ENCODE measurements around the gene OR8U1. TPM values are rescaled to one million over a fixed set of nuclear protein-coding genes. Genes with fewer than 3 reads are reported as not detected.
A peak's percentile ranks its signal among the peaks of the same experiment; 100 is the strongest.

OR8U1 gene
- total and polyA plus RNA-seq, 2 donors from 2014 or later = not detected

- H3K9me3 ChIP-seq (ENCODE audit: control insufficient read depth in 2 of 3, insufficient read depth in 1 of 3, low read length in 3 of 3) = no peaks in the 10 kb centered on the region
- no peaks in the 10 kb centered on the region for H3K4me1 ChIP-seq (ENCODE audit: control insufficient read depth in 2 of 3, insufficient read depth in 2 of 3, low read depth in 1 of 3, low read length in 3 of 3)
- no peaks in the 10 kb centered on the region for H3K27me3 ChIP-seq (ENCODE audit: control insufficient read depth, insufficient read depth, low read length)
- H3K9ac ChIP-seq (ENCODE audit: low read length in 3 of 3) = no peak overlapping the region
- H3K27ac ChIP-seq (ENCODE audit: low read depth in 2 of 2, low read length in 2 of 2) = no peak overlapping the region
- DNase-seq (no peak), FAIRE-seq (no peak)
- intact Hi-C loops (cut with DNase I) = no loop called here
- H3K36me3 ChIP-seq (ENCODE audit: control insufficient read depth in 2 of 3, insufficient read depth in 3 of 3, low read length in 3 of 3) = no peaks in the 10 kb centered on the region
- no peak for TF ChIP-seq CTCF (IDR thresholded peaks at IDR 0.05; ENCODE audit: borderline replicate concordance, extremely low read depth, insufficient read depth)
- no peak overlapping the region for H3K4me3 ChIP-seq (ENCODE audit: low read length in 3 of 3)
These were observed 35.1 kb upstream of the OR8U1 start for GRCh38 chr11:56340289-56340688.

- H3K27ac ChIP-seq (ENCODE audit: low read depth in 2 of 2, low read length in 2 of 2) = no peak within 1 kb of the TSS
- no peaks in the 10 kb centered on the region for H3K36me3 ChIP-seq (ENCODE audit: control insufficient read depth in 2 of 3, insufficient read depth in 3 of 3, low read length in 3 of 3)
- no peaks in the 10 kb centered on the region for H3K4me1 ChIP-seq (ENCODE audit: control insufficient read depth in 2 of 3, insufficient read depth in 2 of 3, low read depth in 1 of 3, low read length in 3 of 3)
- FAIRE-seq (peak; percentile 17), DNase-seq (no peak)
- no peak for TF ChIP-seq CTCF (IDR thresholded peaks at IDR 0.05; ENCODE audit: borderline replicate concordance, extremely low read depth, insufficient read depth)
- intact Hi-C loops (cut with DNase I) = no loop called here
- no peak within 1 kb of the TSS for H3K9ac ChIP-seq (ENCODE audit: low read length in 3 of 3)
- no peaks in the 10 kb centered on the region for H3K27me3 ChIP-seq (ENCODE audit: control insufficient read depth, insufficient read depth, low read length)
- H3K4me3 ChIP-seq (ENCODE audit: low read length in 3 of 3) = no peak within 1 kb of the TSS
- no peaks in the 10 kb centered on the region for H3K9me3 ChIP-seq (ENCODE audit: control insufficient read depth in 2 of 3, insufficient read depth in 1 of 3, low read length in 3 of 3)
These were observed 29.7 kb upstream of the OR8U1 start, which contains the start of gene OR8K1 for GRCh38 chr11:56345739-56346138. Gene OR8K1 (plus strand): TSS chr11:56346039. CDS start chr11:56346039, 0 bp downstream.

- FAIRE-seq = no peak
- intact Hi-C loops (cut with DNase I) = no loop called here
- no peak for DNase-seq
- Histone ChIP-seq H3K27me3 (ENCODE audit: control insufficient read depth, insufficient read depth, low read length) (no peaks in the 10 kb centered on the region), H3K4me1 (ENCODE audit: control insufficient read depth in 2 of 3, insufficient read depth in 2 of 3, low read depth in 1 of 3, low read length in 3 of 3) (no peaks in the 10 kb centered on the region), H3K27ac (ENCODE audit: low read depth in 2 of 2, low read length in 2 of 2) (no peak within 1 kb of the TSS), H3K36me3 (ENCODE audit: control insufficient read depth in 2 of 3, insufficient read depth in 3 of 3, low read length in 3 of 3) (no peaks in the 10 kb centered on the region), H3K9ac (ENCODE audit: low read length in 3 of 3) (no peak within 1 kb of the TSS), H3K4me3 (ENCODE audit: low read length in 3 of 3) (no peak within 1 kb of the TSS), H3K9me3 (ENCODE audit: control insufficient read depth in 2 of 3, insufficient read depth in 1 of 3, low read length in 3 of 3) (no peaks in the 10 kb centered on the region)
- no peak for TF ChIP-seq CTCF (IDR thresholded peaks at IDR 0.05; ENCODE audit: borderline replicate concordance, extremely low read depth, insufficient read depth)
These were observed 21.4 kb upstream of the OR8U1 start, which contains the start of gene OR8J1 for GRCh38 chr11:56353991-56354390. Gene OR8J1 (plus strand): TSS chr11:56354291. CDS start chr11:56360247, 5,956 bp downstream.

GRCh38 chr11:56380120-56380519, 4.7 kb downstream of the OR8U1 start:
- Histone ChIP-seq H3K4me1 (ENCODE audit: control insufficient read depth in 2 of 3, insufficient read depth in 2 of 3, low read depth in 1 of 3, low read length in 3 of 3) (no peaks in the 10 kb centered on the region), H3K36me3 (ENCODE audit: control insufficient read depth in 2 of 3, insufficient read depth in 3 of 3, low read length in 3 of 3) (no peaks in the 10 kb centered on the region), H3K4me3 (ENCODE audit: low read length in 3 of 3) (no peak overlapping the region), H3K9me3 (ENCODE audit: control insufficient read depth in 2 of 3, insufficient read depth in 1 of 3, low read length in 3 of 3) (peaks cover 0 to 4% (median 0%) of the 10 kb centered on the region in 3 donors), H3K27ac (ENCODE audit: low read depth in 2 of 2, low read length in 2 of 2) (no peak overlapping the region), H3K9ac (ENCODE audit: low read length in 3 of 3) (no peak overlapping the region), H3K27me3 (ENCODE audit: control insufficient read depth, insufficient read depth, low read length) (no peaks in the 10 kb centered on the region)
- intact Hi-C loops (cut with DNase I) = no loop called here
- no peak for DNase-seq
- no peak for FAIRE-seq
- TF ChIP-seq CTCF (IDR thresholded peaks at IDR 0.05; ENCODE audit: borderline replicate concordance, extremely low read depth, insufficient read depth) = no peak
